GM18508 (cell line): ENCODE measurements around the gene NEDD4L.
"Not testable (repeated sequence)": the region's sequence is repeated elsewhere in the genome, so short reads cannot be mapped to it uniquely, and the experiment has no call there.

Source experiments
- ATAC-seq: cut with Tn5 transposase; IDR thresholded peaks from one replicate; pipeline ENCODE4 v1.9.1; 2021; ENCODE audit warnings: moderate number of reproducible peaks; ENCODE audit not compliant: insufficient read depth, unreplicated experiment

Gene NEDD4L

GRCh38 chr18:58276789-58277739 lies 233.0 kb downstream of the NEDD4L start:
- ATAC-seq: no peak

GRCh38 chr18:58279504-58280175 lies 235.6 kb downstream of the NEDD4L start:
- ATAC-seq: no peak

- no peak for ATAC-seq
Measured at GRCh38 chr18:58280191-58280590, 236.2 kb downstream of the NEDD4L start.

GRCh38 chr18:58282872-58283271 lies 238.8 kb downstream of the NEDD4L start:
- ATAC-seq: not testable (repeated sequence)

- no peak for ATAC-seq
Measured at GRCh38 chr18:58284699-58285448, 240.8 kb downstream of the NEDD4L start.

- ATAC-seq: no peak
Measured at GRCh38 chr18:58285449-58286130, 241.6 kb downstream of the NEDD4L start.

- no peak for ATAC-seq
Measured at GRCh38 chr18:58286632-58287352, 242.8 kb downstream of the NEDD4L start.

- no peak for ATAC-seq
Measured at GRCh38 chr18:58287353-58288274, 243.6 kb downstream of the NEDD4L start.

GRCh38 chr18:58288921-58289797 lies 245.1 kb downstream of the NEDD4L start:
- ATAC-seq: no peak

- no peak for ATAC-seq
Measured at GRCh38 chr18:58290116-58290695, 246.2 kb downstream of the NEDD4L start.

GRCh38 chr18:58291131-58291530 lies 247.1 kb downstream of the NEDD4L start:
- no peak for ATAC-seq

- ATAC-seq: no peak
Measured at GRCh38 chr18:58292638-58293037, 248.6 kb downstream of the NEDD4L start.

- ATAC-seq: no peak
Measured at GRCh38 chr18:58297198-58297597, 253.2 kb downstream of the NEDD4L start.

- ATAC-seq: no peak
Measured at GRCh38 chr18:58298251-58299134, 254.5 kb downstream of the NEDD4L start.

- ATAC-seq: no peak
Measured at GRCh38 chr18:58299135-58299473, 255.1 kb downstream of the NEDD4L start.

GRCh38 chr18:58299936-58300335 lies 255.9 kb downstream of the NEDD4L start:
- no peak for ATAC-seq
